ENCODE data around the gene TSC2.

GRCh38 chr16:2026461-2027023, 21.2 kb upstream of the TSC2 start, which contains the start of gene NHERF2:
- TF ChIP-seq, protein P1, sequence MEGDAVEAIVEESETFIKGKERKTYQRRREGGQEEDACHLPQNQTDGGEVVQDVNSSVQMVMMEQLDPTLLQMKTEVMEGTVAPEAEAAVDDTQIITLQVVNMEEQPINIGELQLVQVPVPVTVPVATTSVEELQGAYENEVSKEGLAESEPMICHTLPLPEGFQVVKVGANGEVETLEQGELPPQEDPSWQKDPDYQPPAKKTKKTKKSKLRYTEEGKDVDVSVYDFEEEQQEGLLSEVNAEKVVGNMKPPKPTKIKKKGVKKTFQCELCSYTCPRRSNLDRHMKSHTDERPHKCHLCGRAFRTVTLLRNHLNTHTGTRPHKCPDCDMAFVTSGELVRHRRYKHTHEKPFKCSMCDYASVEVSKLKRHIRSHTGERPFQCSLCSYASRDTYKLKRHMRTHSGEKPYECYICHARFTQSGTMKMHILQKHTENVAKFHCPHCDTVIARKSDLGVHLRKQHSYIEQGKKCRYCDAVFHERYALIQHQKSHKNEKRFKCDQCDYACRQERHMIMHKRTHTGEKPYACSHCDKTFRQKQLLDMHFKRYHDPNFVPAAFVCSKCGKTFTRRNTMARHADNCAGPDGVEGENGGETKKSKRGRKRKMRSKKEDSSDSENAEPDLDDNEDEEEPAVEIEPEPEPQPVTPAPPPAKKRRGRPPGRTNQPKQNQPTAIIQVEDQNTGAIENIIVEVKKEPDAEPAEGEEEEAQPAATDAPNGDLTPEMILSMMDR (IDR thresholded peaks at IDR 0.05; ENCODE audit: low read length) = no peak
- no peak for TF ChIP-seq EZH2 (IDR thresholded peaks at IDR 0.05; ENCODE audit: borderline replicate concordance, low read length)
